Spleen (tissue), 7 donors: Measurements from ENCODE around the gene MDGA2.

Source experiments
- CTCF ChIP-seq, 11 experiments: fragments of 200-600 bp in 7 of 11; fragments of 450-650 bp in 4 of 11; sonication (generic) in 4 of 11; IDR thresholded peaks in 8 of 11; conservative IDR thresholded peaks in 3 of 11; 1 replicate in 7 of 11; 2 replicates in 4 of 11; pipeline versions ENCODE4 v1.4.0 to v1.8.0; 2016 to 2021; ENCODE audit warnings: antibody characterized with exemption in 11 of 11, inconsistent platforms in 4 of 11, mild to moderate bottlenecking in 1 of 11
- POLR2A ChIP-seq, 3 donors: fragments of 450-650 bp; IDR thresholded peaks; one replicate each; pipeline ENCODE4 v1.5.1; 2017; ENCODE audit warnings: antibody characterized with exemption in 3 of 3, mild to moderate bottlenecking in 1 of 3
- POLR2AphosphoS5 ChIP-seq, 3 donors: sonication (generic); formaldehyde crosslinking; IDR thresholded peaks; one replicate each; pipeline ENCODE4 v1.5.1; 2017; ENCODE audit warnings: antibody characterized with exemption in 3 of 3
- donor health status: DM: no; HTN: no; CAD: no; lungs with moderate emphysema.
- donor health status: DM: no; HTN: no; CAD: no.
- donor health status: DM: no; HTN: no; CAD: no.

- TF ChIP-seq CTCF (IDR thresholded peaks at IDR 0.05 in 8 of 11, conservative IDR thresholded peaks at IDR 0.05 in 3 of 11): no peak
- no peak for TF ChIP-seq POLR2A (IDR thresholded peaks at IDR 0.05)
- no peak for TF ChIP-seq POLR2AphosphoS5 (IDR thresholded peaks at IDR 0.05)
Observed at GRCh38 chr14:47257013-47257412, 418.4 kb downstream of the MDGA2 start.
